Naive thymus-derived CD8-positive, alpha-beta T cell (primary cell): Measurements from ENCODE around the gene GTF2I. TPM values are rescaled to one million over a fixed set of nuclear protein-coding genes. Genes with fewer than 3 reads are reported as not detected.

Experiments used
- ATAC-seq, 2 donors: fragments of 150-1000 bp; cut with Tn5 transposase in 1 of 2; sonication (Bioruptor Pico), chemical (Tn5 transposase) in 1 of 2; 1 replicate in 1 of 2; 2 replicates in 1 of 2; pipeline ENCODE4 v1.10.0; 2021; ENCODE audit warnings: mild to moderate bottlenecking in 2 of 2, moderate library complexity in 2 of 2
- POLR2A ChIA-PET: fragments of 350-600 bp; sonication (Branson Sonifier 250); formaldehyde crosslinking; loops from one replicate; lab custom pipeline; 2021; ENCODE audit warnings: antibody characterized with exemption; lab: Charles Lee
- DNase-seq, 10 donors: peaks; one replicate each; pipeline versions ENCODE4 v3.0.0 to v3.0.0-alpha.2; 2020 to 2022
- H3K27ac Mint-ChIP-seq, 10 donors: one replicate each; pipeline ENCODE4 v1.8.0; 2020 to 2022; ENCODE audit warnings: mild to moderate bottlenecking in 10 of 10, mixed read lengths in 10 of 10, moderate library complexity in 4 of 10, inconsistent platforms in 1 of 10
- H3K27me3 Mint-ChIP-seq, 5 donors: one replicate each; pipeline ENCODE4 v1.8.0; 2021 to 2022; ENCODE audit warnings: mixed read lengths in 5 of 5
- H3K36me3 Mint-ChIP-seq, 3 donors: one replicate each; pipeline ENCODE4 v1.8.0; 2020 to 2022; ENCODE audit warnings: mixed read lengths in 3 of 3, mild to moderate bottlenecking in 2 of 3, inconsistent platforms in 1 of 3
- H3K4me1 Mint-ChIP-seq, 4 donors: one replicate each; pipeline ENCODE4 v1.8.0; 2021 to 2022; ENCODE audit warnings: mixed read lengths in 4 of 4
- H3K4me3 Mint-ChIP-seq, 10 donors: one replicate each; pipeline ENCODE4 v1.8.0; 2020 to 2022; ENCODE audit warnings: mild to moderate bottlenecking in 10 of 10, mixed read lengths in 10 of 10, moderate library complexity in 6 of 10, inconsistent platforms in 1 of 10
- H3K9me3 Mint-ChIP-seq, 9 donors: one replicate each; pipeline ENCODE4 v1.8.0; 2020 to 2022; ENCODE audit warnings: mixed read lengths in 9 of 9, mild to moderate bottlenecking in 3 of 9, inconsistent platforms in 1 of 9, moderate library complexity in 1 of 9
- polyA plus RNA-seq, 3 donors: library from polyadenylated mRNA; unstranded; fragments of 300-500 nt; fragmentation: Illumina TruSeq; gene quantifications; one replicate each; pipeline ENCODE4 v1.2.3, GENCODE V29; 2021
- total RNA-seq, 8 experiments: library from RNA in 2 of 8; stranded (reverse) in 2 of 8; gene quantifications; one replicate each; pipeline ENCODE4 v1.2.3 and lab custom pipeline; 2021 to 2026

The GTF2I gene
- total RNA-seq (100 to 1,000 TPM; 185 to 206 TPM), polyA plus RNA-seq (10 to 100 TPM; 55.4 to 78.6 (median 68.1) TPM), total RNA-seq (lab: John Stamatoyannopoulos, UW) (74.5 to 240 (median 102) reads per million in 6 experiments)

DNA sequence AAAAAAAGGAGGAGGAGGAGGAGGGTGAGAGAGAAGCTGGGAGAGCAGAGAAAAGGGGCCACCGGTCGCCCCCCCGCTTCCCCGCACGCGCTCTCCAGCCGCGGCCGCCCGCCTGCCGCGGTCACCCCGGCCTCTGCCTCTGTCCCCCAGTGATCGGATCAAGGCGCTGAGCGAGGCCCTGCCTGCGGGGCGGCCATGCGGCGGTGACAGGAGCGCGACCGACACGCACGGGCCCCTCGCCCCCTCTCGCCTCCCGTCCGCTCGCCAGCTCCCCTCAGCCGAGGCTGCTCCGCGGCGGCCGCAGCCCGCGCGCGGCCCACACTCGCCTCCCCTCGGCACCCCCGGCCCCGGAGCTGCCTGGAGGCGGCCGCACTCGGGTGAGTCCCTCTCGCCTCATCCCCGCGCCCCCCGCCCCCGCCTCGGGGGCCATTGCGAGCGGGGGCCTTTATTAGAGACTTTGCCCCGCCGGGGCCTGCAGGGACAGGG, at the start of gene GTF2I:
Gene GTF2I, plus strand, starts transcription at position 27 of the 486 bp plus-strand sequence. CDS start 31,411 bp downstream, outside the sequence.
- Mint-ChIP-seq H3K9me3 (no peaks in the 10 kb centered on the region), H3K36me3 (no peaks in the 10 kb centered on the region), H3K4me1 (peaks cover 17 to 61% (median 47%) of the 10 kb centered on the region in 4 donors), H3K27ac (peak within 1 kb of the TSS; percentile 89 to 96 (median 94)), H3K27me3 (no peaks in the 10 kb centered on the region), H3K4me3 (peak within 1 kb of the TSS; percentile 79 to 97 (median 93))
- DNase-seq (peak in 1 of 10 donors; percentile 82), ATAC-seq (peak; percentile 42 to 43)
- POLR2A ChIA-PET, result interaction anchor here (0.6 to 1.1 kb wide), 7 partner anchors 13 to 1701 kb away, joined by 3 to 9 read pairs (median 5); partner anchors contain the start of genes EIF4H and YWHAG

GRCh38 chr7:74612015-74612829, 45.3 kb upstream of the GTF2I start:
- Mint-ChIP-seq H3K9me3 (no peaks in the 10 kb centered on the region), H3K36me3 (no peaks in the 10 kb centered on the region), H3K27ac (no peak overlapping the region), H3K4me3 (no peak overlapping the region), H3K27me3 (peaks cover 0 to 2% (median 0%) of the 10 kb centered on the region in 5 donors), H3K4me1 (peaks cover 3 to 15% (median 11%) of the 10 kb centered on the region in 4 donors)
- DNase-seq (no peak), ATAC-seq (no peak)
- POLR2A ChIA-PET, result no interaction called here

GRCh38 chr7:74615933-74616780, 41.4 kb upstream of the GTF2I start:
- POLR2A ChIA-PET, result no interaction called here
- Mint-ChIP-seq H3K27ac (peak overlapping the region in 6 of 10 donors; percentile 17 to 71 (median 50)), H3K27me3 (no peaks in the 10 kb centered on the region), H3K36me3 (no peaks in the 10 kb centered on the region), H3K4me3 (peak overlapping the region in 5 of 10 donors; percentile 2 to 65 (median 40)), H3K9me3 (no peaks in the 10 kb centered on the region), H3K4me1 (peaks cover 7 to 25% (median 19%) of the 10 kb centered on the region in 4 donors)
- ATAC-seq, result no peak
- DNase-seq, result no peak

DNA sequence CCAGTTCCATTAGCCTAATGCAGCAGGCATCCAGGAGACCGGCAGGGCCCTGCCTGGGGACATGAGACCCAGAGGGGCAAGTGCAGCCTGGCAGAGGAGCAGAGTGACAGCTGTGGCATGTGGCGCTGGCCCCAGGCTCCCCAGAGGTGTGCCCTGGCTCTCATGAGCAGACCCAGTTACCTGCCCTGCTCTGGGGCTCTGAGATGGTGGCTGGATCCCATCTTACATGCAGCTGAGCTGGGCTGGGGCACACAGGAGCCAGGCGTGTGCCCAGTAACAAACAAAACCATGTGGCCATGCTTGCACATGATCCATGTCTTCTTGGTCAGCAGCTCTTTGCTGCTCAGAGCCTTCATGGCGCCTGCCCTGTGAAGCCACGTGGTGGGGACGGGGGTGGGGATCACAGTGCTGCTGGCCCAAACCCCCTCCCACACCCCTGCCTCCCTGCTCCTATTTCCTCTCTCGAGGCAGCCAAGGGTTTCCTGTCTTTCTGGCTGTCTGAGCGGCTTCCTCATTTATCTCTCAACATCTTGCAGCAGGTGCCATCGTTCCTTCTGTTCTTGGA, 40.3 kb upstream of the GTF2I start:
- ATAC-seq, result peak; percentile 23 to 37
- Mint-ChIP-seq H3K27ac (peak overlapping the region in 9 of 10 donors; percentile 56 to 90 (median 80)), H3K4me1 (peaks cover 7 to 25% (median 19%) of the 10 kb centered on the region in 4 donors), H3K9me3 (no peaks in the 10 kb centered on the region), H3K36me3 (no peaks in the 10 kb centered on the region), H3K27me3 (no peaks in the 10 kb centered on the region), H3K4me3 (peak overlapping the region; percentile 32 to 88 (median 70))
- POLR2A ChIA-PET, result interaction anchor here (0.5 to 1.1 kb wide), 2 partner anchors 22 to 40 kb away, joined by 4 to 5 read pairs; no protein-coding TSS in a partner anchor
- peak in 2 of 10 donors; percentile 19 for DNase-seq

GRCh38 chr7:74619235-74619860, 38.2 kb upstream of the GTF2I start:
- Mint-ChIP-seq H3K36me3 (no peaks in the 10 kb centered on the region), H3K4me1 (peaks cover 7 to 25% (median 19%) of the 10 kb centered on the region in 4 donors), H3K9me3 (no peaks in the 10 kb centered on the region), H3K27me3 (no peaks in the 10 kb centered on the region), H3K27ac (no peak overlapping the region), H3K4me3 (no peak overlapping the region)
- no peak for DNase-seq
- no peak for ATAC-seq
- POLR2A ChIA-PET, result no interaction called here

DNA sequence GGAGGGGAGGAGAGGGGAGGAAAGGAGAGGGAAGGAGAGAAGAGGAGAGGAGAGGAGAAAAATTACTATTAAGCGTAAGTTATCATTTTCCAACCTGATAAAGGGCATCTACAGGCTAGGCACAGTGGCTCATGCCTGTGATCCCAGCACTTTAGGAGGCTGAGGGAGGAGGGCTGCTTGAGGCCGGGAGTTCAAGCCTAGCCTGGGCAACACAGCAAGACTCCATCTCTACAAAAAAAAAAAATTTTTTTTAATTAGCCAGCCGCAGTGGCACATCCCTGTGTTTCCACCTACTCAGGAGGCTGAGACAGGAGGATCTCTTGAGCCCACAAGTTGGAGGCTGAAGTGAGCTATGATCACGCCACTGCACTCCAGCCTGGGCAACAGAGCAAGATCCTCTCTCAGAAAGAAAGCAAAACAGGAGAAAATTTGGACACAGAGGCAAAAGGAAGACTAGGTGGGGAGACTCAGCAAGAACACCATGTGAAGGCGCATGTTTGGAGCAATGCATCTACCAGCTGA, 35.2 kb upstream of the GTF2I start:
- H3K4me1 Mint-ChIP-seq, result peaks cover 4 to 12% (median 8%) of the 10 kb centered on the region in 4 donors
- no peaks in the 10 kb centered on the region for H3K9me3 Mint-ChIP-seq

DNA sequence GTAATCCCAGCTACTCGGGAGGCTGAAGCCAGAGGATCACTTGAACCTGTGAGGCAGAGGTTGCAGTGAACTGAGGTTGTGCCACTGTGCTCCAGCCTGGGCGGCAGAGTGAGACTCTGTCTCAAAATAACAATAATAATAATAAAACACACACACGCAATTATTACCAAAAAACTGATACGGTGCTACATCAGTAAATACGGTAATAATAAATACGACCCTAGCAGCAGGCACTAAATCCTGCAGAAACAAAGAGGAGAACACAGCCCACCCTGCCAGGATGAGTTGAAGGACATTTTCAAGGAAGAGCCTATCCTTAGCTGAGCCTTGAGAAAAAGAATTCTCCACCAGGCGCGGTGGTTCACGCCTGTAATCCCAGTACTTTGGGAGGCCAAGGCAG, 34.4 kb upstream of the GTF2I start:
- Mint-ChIP-seq H3K4me3 (no peak overlapping the region), H3K27ac (peak overlapping the region in 2 of 10 donors; percentile 27 to 71), H3K9me3 (no peaks in the 10 kb centered on the region), H3K27me3 (no peaks in the 10 kb centered on the region), H3K36me3 (no peaks in the 10 kb centered on the region), H3K4me1 (peaks cover 0 to 6% (median 2%) of the 10 kb centered on the region in 4 donors)
- no peak for ATAC-seq
- POLR2A ChIA-PET, result no interaction called here
- no peak for DNase-seq

More for the DNA sequence above, 35.2 kb upstream of the GTF2I start:
- Mint-ChIP-seq H3K27ac (no peak overlapping the region), H3K4me3 (no peak overlapping the region), H3K36me3 (no peaks in the 10 kb centered on the region), H3K27me3 (no peaks in the 10 kb centered on the region)
- DNase-seq (no peak), ATAC-seq (no peak)
- POLR2A ChIA-PET, result interaction anchor here (0.6 kb wide), 1 partner anchor 364 kb away, joined by 4 read pairs; no protein-coding TSS in a partner anchor

DNA sequence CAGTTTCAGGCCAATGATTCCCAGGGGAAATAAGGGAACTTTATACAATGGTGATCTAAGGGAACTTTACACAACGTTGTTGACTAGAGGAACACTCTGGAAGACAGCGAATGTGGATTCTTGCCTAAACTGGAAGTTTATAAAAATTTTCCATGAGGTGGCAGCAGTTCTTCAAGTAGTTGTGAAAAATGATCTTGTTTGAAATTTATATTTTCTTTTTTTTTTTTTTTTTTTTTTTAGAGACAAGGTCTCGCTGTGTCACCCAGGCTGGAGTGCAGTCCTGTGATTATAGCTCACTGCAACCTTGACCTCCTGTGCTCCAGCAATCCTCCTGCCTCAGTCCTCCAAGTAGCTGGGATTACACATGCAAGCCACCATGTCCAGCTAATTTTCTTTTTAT, 32.1 kb upstream of the GTF2I start:
- H3K4me1 Mint-ChIP-seq, result peaks cover 0 to 4% (median 1%) of the 10 kb centered on the region in 4 donors
- DNase-seq (peak in 2 of 10 donors; percentile 36), ATAC-seq (peak in 1 of 2 donors; percentile 47)
- H3K9me3 Mint-ChIP-seq, result no peaks in the 10 kb centered on the region
- POLR2A ChIA-PET, result no interaction called here
- no peaks in the 10 kb centered on the region for H3K27me3 Mint-ChIP-seq
- H3K4me3 Mint-ChIP-seq, result no peak overlapping the region
- no peak overlapping the region for H3K27ac Mint-ChIP-seq
- H3K36me3 Mint-ChIP-seq, result no peaks in the 10 kb centered on the region

GRCh38 chr7:74627661-74628411, 29.7 kb upstream of the GTF2I start:
- H3K27me3 Mint-ChIP-seq, result no peaks in the 10 kb centered on the region
- no peak overlapping the region for H3K27ac Mint-ChIP-seq
- ATAC-seq (peak in 1 of 2 donors; percentile 35), DNase-seq (no peak)
- POLR2A ChIA-PET, result interaction anchor here (0.7 kb wide), 1 partner anchor 43 kb away, joined by 5 read pairs; no protein-coding TSS in a partner anchor
- no peaks in the 10 kb centered on the region for H3K36me3 Mint-ChIP-seq
- peaks cover 0 to 4% (median 2%) of the 10 kb centered on the region in 4 donors for H3K4me1 Mint-ChIP-seq
- H3K9me3 Mint-ChIP-seq, result no peaks in the 10 kb centered on the region
- H3K4me3 Mint-ChIP-seq, result no peak overlapping the region

GRCh38 chr7:74632505-74632904, 25.0 kb upstream of the GTF2I start:
- H3K4me1 Mint-ChIP-seq, result peaks cover 0 to 3% (median under 1%) of the 10 kb centered on the region in 4 donors
- POLR2A ChIA-PET, result no interaction called here
- DNase-seq, result no peak
- no peaks in the 10 kb centered on the region for H3K36me3 Mint-ChIP-seq
- no peak overlapping the region for H3K4me3 Mint-ChIP-seq
- ATAC-seq, result no peak
- no peaks in the 10 kb centered on the region for H3K27me3 Mint-ChIP-seq
- no peaks in the 10 kb centered on the region for H3K9me3 Mint-ChIP-seq
- no peak overlapping the region for H3K27ac Mint-ChIP-seq

DNA sequence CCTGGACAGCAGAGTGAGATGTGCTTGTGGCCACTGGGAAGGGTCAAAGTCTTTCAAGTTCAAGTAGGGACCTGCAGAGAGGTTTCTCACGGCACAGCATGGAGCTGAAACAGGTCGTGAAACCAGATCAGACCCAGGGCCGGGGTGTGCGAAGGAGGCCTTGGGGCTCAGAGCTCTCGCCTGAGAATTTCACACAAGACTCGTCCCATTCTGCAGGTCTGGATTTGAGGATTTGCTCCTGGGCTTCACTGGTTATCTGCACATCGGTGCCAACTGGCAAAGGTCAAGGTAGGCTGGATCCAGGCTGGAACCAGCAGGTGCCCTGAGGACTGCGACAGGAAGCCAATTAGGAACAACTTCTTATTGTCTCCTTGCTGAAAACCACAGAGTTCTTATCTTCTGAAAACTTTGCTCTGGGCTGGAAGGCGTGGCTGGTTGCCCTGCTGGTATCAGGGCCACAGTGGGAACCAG, 24.0 kb upstream of the GTF2I start:
- Mint-ChIP-seq H3K27me3 (no peaks in the 10 kb centered on the region), H3K4me1 (peaks cover 0 to 2% (median 0%) of the 10 kb centered on the region in 4 donors), H3K36me3 (no peaks in the 10 kb centered on the region)

More for the DNA sequence above, 24.0 kb upstream of the GTF2I start:
- no peak for DNase-seq
- POLR2A ChIA-PET, result no interaction called here
- H3K9me3 Mint-ChIP-seq, result no peaks in the 10 kb centered on the region
- no peak for ATAC-seq
- H3K4me3 Mint-ChIP-seq, result no peak overlapping the region
- H3K27ac Mint-ChIP-seq, result no peak overlapping the region
